GM12878 (cell line): ENCODE data around the gene CALD1.

ENCODE experiments used
- CTCF ChIP-seq, 3 experiments: IDR thresholded peaks in 2 of 3; conservative IDR thresholded peaks in 1 of 3; 2 replicates each; pipeline ENCODE4 v1.5.1; 2011; ENCODE audit warnings: low read depth in 3 of 3, low read length in 3 of 3, mild to moderate bottlenecking in 3 of 3, control low read depth in 2 of 3, moderate library complexity in 2 of 3, inconsistent platforms in 1 of 3, mixed read lengths in 1 of 3; ENCODE audit not compliant: control insufficient read depth in 2 of 3, insufficient read depth in 1 of 3; ENCODE audit errors: extremely low read depth in 1 of 3
- NFXL1 ChIP-seq: fragments of 450-650 bp; IDR thresholded peaks from 2 replicates; pipeline ENCODE4 v1.6.1; 2017; ENCODE audit warnings: antibody characterized with exemption, mild to moderate bottlenecking, borderline replicate concordance
- PML ChIP-seq: IDR thresholded peaks from 2 replicates; pipeline ENCODE4 v1.6.1; 2012; ENCODE audit warnings: low read length, inconsistent platforms
- RFX5 ChIP-seq: IDR thresholded peaks from 2 replicates; pipeline ENCODE4 v1.6.1; 2011; ENCODE audit warnings: low read depth, low read length, improper control_type of control experiment
- STAT3 ChIP-seq: IDR thresholded peaks from 2 replicates; pipeline ENCODE4 v1.6.1; 2011; ENCODE audit warnings: low read depth, low read length, improper control_type of control experiment
- TAF1 ChIP-seq: IDR thresholded peaks from 2 replicates; pipeline ENCODE4 v1.6.1; 2011; ENCODE audit warnings: mild to moderate bottlenecking, low read depth, low read length, borderline replicate concordance
- TF ChIP-seq, protein P1 (sequence below): IDR thresholded peaks from 2 replicates; pipeline ENCODE4 v1.6.1; 2012; ENCODE audit warnings: mild to moderate bottlenecking, low read depth, low read length

- TF ChIP-seq RFX5 (no peak), CTCF (IDR thresholded peaks at IDR 0.05 in 2 of 3, conservative IDR thresholded peaks at IDR 0.05 in 1 of 3; ENCODE audit: control insufficient read depth in 2 of 3, extremely low read depth in 1 of 3, insufficient read depth in 1 of 3, low read depth in 3 of 3, low read length in 3 of 3) (no peak), NFXL1 (no peak), TAF1 (no peak), PML (no peak), STAT3 (no peak)
- TF ChIP-seq, protein P1, sequence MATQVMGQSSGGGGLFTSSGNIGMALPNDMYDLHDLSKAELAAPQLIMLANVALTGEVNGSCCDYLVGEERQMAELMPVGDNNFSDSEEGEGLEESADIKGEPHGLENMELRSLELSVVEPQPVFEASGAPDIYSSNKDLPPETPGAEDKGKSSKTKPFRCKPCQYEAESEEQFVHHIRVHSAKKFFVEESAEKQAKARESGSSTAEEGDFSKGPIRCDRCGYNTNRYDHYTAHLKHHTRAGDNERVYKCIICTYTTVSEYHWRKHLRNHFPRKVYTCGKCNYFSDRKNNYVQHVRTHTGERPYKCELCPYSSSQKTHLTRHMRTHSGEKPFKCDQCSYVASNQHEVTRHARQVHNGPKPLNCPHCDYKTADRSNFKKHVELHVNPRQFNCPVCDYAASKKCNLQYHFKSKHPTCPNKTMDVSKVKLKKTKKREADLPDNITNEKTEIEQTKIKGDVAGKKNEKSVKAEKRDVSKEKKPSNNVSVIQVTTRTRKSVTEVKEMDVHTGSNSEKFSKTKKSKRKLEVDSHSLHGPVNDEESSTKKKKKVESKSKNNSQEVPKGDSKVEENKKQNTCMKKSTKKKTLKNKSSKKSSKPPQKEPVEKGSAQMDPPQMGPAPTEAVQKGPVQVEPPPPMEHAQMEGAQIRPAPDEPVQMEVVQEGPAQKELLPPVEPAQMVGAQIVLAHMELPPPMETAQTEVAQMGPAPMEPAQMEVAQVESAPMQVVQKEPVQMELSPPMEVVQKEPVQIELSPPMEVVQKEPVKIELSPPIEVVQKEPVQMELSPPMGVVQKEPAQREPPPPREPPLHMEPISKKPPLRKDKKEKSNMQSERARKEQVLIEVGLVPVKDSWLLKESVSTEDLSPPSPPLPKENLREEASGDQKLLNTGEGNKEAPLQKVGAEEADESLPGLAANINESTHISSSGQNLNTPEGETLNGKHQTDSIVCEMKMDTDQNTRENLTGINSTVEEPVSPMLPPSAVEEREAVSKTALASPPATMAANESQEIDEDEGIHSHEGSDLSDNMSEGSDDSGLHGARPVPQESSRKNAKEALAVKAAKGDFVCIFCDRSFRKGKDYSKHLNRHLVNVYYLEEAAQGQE = no peak
Observed at GRCh38 chr7:134737566-134738345, 41.7 kb upstream of the CALD1 start.
